Fibroblast of pulmonary artery (primary cell): ENCODE data around the gene NUDT19.
"Not testable (repeated sequence)": the region's sequence is repeated elsewhere in the genome, so short reads cannot be mapped to it uniquely, and the experiment has no call there.

Experiments
- DNase-seq: peaks from one replicate; pipeline ENCODE4 v3.0.0-alpha.2; 2010; ENCODE audit warnings: low read depth
- H3K4me3 ChIP-seq: replicated peaks from 2 replicates; pipeline ENCODE4 v1.5.1; 2011; ENCODE audit warnings: low read depth, mild to moderate bottlenecking, control low read depth, low read length, moderate library complexity
- TF ChIP-seq, protein P1 (sequence below): IDR thresholded peaks from 2 replicates; pipeline ENCODE4 v1.5.1; 2011; ENCODE audit warnings: mild to moderate bottlenecking, control low read depth, low read length, inconsistent platforms; ENCODE audit errors: missing control alignments

Gene NUDT19

DNA sequence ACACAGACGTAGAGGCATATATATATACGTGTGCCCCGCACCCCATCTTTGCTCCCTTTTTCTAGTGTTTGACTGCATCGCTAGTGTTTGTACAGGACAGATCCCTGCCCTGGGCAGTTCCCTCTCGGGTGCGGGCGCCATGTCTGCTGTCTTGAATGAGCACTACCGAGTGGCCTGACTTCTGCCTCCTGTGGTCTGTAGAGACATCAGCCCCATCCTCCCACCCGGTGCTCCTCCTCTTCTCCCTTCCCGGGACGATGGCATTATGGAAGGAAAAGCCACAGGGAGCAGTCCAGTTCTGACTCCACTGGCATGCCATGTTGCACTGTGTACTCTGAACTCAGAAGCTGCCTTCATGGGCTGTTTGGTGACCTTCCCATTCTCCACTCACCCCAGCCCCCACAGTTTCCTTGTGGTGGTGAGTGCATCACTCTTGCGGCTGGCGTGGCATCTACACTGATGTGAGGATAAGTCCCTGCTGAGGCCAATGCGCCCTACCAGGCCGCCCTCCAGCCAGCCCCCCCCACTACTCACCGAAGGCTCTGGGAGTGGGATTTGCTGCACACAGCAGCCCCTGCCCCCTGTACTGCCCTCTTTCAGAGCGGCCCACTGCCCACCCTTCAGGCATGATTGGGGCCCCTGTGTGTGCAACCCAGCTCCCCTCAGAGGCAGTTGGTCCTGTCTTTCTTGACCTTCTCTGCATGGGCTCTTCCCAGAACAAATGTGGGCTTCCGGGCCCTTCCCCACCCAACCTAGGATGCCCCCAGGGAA is 53.1 kb downstream of the NUDT19 start:
- DNase-seq = no peak
- no peak overlapping the region for H3K4me3 ChIP-seq
- TF ChIP-seq, protein P1, sequence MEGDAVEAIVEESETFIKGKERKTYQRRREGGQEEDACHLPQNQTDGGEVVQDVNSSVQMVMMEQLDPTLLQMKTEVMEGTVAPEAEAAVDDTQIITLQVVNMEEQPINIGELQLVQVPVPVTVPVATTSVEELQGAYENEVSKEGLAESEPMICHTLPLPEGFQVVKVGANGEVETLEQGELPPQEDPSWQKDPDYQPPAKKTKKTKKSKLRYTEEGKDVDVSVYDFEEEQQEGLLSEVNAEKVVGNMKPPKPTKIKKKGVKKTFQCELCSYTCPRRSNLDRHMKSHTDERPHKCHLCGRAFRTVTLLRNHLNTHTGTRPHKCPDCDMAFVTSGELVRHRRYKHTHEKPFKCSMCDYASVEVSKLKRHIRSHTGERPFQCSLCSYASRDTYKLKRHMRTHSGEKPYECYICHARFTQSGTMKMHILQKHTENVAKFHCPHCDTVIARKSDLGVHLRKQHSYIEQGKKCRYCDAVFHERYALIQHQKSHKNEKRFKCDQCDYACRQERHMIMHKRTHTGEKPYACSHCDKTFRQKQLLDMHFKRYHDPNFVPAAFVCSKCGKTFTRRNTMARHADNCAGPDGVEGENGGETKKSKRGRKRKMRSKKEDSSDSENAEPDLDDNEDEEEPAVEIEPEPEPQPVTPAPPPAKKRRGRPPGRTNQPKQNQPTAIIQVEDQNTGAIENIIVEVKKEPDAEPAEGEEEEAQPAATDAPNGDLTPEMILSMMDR = no peak

DNA sequence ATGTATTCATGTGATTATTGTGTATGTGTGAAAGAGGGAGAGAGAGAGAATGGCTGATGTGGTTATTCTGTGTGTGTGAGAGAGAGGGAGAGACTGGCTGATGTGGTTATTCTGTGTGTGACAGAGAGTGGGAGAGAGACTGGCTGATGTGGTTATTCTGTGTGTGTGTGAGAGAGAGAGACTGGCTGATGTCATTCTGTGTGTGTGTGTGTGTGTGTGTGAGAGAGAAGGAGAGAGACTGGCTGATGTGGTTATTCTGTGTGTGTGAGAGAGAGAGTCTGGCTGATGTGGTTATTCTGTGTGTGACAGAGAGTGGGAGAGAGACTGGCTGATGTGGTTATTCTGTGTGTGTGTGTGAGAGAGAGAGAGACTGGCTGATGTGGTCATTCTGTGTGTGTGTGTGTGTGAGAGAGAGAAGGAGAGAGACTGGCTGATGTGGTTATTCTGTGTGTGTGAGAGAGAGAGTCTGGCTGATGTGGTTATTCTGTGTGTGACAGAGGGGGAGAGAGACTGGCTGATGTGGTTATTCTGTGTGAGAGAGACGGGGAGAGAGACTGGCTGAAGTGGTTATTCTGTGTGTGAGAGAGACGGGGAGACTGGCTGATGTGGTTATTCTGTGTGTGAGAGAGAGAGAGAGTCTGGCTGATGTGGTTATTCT is 54.1 kb downstream of the NUDT19 start:
- DNase-seq = peak; percentile 6
- H3K4me3 ChIP-seq = not testable (repeated sequence)

DNA sequence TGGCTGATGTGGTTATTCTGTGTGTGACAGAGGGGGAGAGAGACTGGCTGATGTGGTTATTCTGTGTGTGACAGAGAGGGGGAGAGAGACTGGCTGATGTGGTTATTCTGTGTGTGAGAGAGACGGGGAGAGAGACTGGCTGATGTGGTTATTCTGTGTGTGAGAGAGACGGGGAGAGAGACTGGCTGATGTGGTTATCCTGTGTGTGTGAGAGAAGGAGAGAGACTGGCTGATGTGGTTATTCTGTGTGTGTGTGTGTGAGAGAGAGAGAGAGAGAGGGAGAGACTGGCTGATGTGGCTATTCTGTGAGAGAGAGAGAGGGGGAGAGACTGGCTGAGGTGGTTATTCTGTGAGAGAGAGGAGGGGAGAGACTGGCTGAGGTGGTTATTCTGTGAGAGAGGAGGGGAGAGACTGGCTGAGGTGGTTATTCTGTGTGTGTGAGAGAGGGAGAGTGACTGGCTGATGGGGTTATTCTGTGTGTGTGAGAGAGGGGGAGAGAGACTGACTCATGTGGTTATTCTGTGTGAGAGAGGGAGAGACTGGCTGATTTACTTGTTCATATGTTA is 55.1 kb downstream of the NUDT19 start:
- H3K4me3 ChIP-seq = not testable (repeated sequence)
- DNase-seq = peak; percentile 13

DNA sequence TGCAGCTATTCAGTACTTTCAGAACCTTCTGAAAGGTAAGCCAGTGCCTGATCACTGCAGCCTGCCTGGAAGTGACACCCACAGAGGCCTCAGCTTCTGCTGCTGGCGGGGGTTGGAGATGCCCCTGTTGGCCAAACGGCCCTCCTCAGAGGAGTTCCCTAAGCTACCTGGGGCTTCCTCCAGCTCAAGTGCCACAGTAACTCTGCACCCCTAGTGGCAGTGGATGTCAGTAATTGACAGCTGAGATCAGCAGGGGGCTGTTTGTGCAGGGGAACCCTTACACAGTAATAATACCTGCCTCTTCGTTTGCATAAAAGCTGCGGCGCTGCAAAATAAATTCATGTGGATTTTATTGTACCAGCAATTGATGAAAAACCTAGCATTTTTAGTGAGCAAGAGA is 56.9 kb downstream of the NUDT19 start:
- no peak overlapping the region for H3K4me3 ChIP-seq
- TF ChIP-seq, protein P1 = no peak
- DNase-seq = no peak

DNA sequence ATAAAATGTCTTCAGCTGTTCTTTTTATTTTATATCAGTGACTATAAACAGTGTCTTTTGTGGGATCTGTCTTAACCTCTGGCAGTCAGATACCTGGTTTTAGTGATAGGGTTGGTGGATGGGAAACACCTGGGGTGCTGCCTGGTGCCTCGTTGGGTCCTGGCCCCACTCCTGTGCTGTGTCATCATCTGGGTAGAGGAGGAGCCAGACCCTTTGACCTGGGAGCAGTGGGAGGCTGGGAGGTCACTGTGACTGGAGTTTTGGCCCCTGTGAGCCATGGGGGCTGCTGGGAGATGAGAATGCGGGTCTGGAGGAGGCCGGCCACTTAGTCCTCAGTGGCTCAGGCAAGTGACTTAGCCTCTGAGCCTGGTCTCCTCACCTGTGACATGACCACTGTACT is 57.3 kb downstream of the NUDT19 start:
- H3K4me3 ChIP-seq = no peak overlapping the region
- DNase-seq = no peak
- TF ChIP-seq, protein P1 = no peak

DNA sequence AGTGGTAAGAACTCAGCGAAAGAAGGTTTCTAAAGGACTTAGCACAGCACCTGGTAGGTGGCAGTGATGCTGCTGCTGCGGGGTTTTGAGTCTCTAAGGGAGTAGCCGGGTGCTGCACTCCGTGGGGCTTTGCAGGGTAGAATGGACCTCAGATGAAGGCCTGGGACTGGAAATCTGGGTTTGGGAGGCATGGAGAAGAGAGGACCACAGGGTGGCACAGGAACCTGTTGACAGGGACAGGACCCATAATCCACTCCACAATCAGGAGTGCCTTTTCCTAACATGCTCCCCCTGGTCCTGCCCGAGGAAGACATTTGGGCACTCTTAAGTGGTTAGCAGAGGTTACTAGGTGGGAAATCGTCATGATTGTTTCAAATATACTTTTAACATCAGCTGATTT is 57.7 kb downstream of the NUDT19 start:
- DNase-seq = no peak
- H3K4me3 ChIP-seq = no peak overlapping the region
- TF ChIP-seq, protein P1 = no peak

DNA sequence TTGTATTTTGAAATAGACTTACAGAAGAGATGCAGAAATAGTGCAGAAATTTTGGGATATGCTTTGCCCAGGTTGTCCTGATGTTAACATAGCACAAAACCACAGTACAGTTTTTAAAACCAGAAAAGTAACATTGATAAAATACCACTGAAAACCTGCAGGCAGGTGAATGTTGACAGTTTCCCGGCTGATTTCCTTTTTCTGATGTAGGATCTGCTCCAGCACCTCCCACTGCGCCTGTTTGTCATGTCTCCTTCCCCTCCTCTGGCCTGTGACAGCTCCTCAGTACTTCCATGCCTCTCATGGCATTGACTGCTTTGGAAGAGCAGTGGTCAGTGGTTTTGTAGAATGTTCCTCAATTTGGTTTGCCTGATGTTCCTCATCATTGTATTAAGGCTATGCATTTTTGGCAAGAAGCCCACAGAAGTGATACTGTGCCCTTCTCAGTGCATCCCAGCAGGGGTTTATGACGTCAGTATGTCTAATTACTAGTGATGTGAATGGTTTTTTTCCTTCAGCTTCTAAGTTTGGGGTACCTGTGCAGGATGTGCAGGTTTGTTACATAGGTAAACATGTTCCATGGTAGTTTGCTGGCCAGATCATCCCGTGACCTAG is 58.9 kb downstream of the NUDT19 start:
- DNase-seq = no peak
- no peak overlapping the region for H3K4me3 ChIP-seq
- TF ChIP-seq, protein P1 = no peak
